ENCODE measurements around the gene NFIA. TPM values are rescaled to one million over a fixed set of nuclear protein-coding genes. Genes with fewer than 3 reads are reported as not detected.

Gene NFIA
- total and polyA plus RNA-seq, 2 donors (not counting 1 experiment from before 2014, with no cell fraction given), result 0.28 to 0.54 TPM

DNA sequence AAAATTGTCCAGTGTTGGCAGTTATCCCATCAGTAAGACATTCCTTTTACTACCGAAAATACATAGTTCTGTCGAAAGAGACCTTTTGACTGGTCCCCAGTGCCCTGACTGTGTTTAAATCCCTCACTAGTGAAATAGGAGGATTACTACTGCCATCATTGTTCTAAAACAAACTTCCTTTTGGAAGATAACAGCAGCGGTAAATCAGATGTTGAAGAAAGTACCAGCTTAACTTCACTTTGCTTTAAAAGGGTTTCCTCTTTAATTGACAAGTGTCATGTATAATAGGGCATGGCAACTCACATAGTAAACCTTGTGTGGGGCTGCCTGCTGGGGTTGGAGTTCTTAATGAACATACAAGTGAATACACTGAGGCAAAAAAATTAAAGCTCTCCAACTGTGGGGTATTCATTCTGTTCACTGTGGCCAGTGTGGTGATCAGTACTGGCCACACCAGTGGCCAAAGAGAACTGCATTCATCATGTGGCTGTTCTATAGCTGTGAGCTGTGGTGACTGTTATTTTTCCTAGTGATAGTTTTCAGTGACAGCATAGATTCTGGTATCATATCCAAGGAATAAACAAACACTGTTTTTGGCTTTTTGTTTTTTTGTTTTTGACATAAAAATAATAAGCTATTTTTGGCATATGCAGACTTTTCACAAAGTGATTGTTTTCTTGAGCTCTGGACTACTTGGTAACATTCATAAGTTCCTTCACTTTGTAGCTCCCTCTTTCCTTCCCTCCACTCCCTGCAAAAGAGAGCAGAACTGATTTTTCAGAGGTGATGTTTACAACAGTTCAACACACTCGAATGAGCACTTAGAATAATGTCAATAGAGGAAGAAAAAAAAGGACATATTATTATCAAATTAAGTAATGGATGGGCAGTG is 74.5 kb downstream of the NFIA start:
- CTCF ChIA-PET, result interaction anchor here (0.6 to 1.4 kb wide), 2 partner anchors 12 to 148 kb away, joined by 3 read pairs; no protein-coding TSS in a partner anchor
- H2AFZ ChIP-seq (ENCODE audit: insufficient read depth, low read depth, low read length, poor library complexity, severe bottlenecking), result no peak overlapping the region
- no peaks in the 10 kb centered on the region for H4K20me1 ChIP-seq (ENCODE audit: control insufficient read depth, insufficient read depth, low read length, poor library complexity, severe bottlenecking)
- intact Hi-C loops (cut with micrococcal nuclease), result no loop called here
- DNase-seq, result no peak
- H3K4me1 ChIP-seq (ENCODE audit: control insufficient read depth in 2 of 2, insufficient read depth in 2 of 2, low read length in 2 of 2), result no peaks in the 10 kb centered on the region
- Mint-ChIP-seq H3K4me1 (no peaks in the 10 kb centered on the region), H3K9me3 (ENCODE audit: insufficient read depth) (no peaks in the 10 kb centered on the region), H3K27ac (no peak overlapping the region), H3K27me3 (peaks cover 3% of the 10 kb centered on the region), H3K4me3 (no peak overlapping the region)
- H3K4me3 ChIP-seq (ENCODE audit: control extremely low read depth in 1 of 5, extremely low read depth in 1 of 5, insufficient read depth in 1 of 5, low read depth in 2 of 5, low read length in 4 of 5), result no peak overlapping the region
- H3K36me3 ChIP-seq (replicated peaks in 1 of 2; ENCODE audit: control extremely low read depth in 1 of 2, control insufficient read depth in 1 of 2, extremely low read depth in 1 of 2, insufficient read depth in 2 of 2, low read length in 1 of 2), result no peaks in the 10 kb centered on the region
- no peak overlapping the region for H3K9ac ChIP-seq (ENCODE audit: low read length)
- H3K79me2 ChIP-seq (ENCODE audit: control insufficient read depth, insufficient read depth, low read length), result no peaks in the 10 kb centered on the region
- POLR2A ChIA-PET, result no interaction called here
- no peak for ATAC-seq (ENCODE audit: low read depth)
- H3K4me2 ChIP-seq (replicated peaks; ENCODE audit: low read depth, low read length, poor library complexity, severe bottlenecking), result no peak overlapping the region
- H3K9me3 ChIP-seq (ENCODE audit: control extremely low read depth in 1 of 3, control insufficient read depth in 2 of 3, insufficient read depth in 1 of 3, low read length in 2 of 3), result no peaks in the 10 kb centered on the region
- H3K27ac ChIP-seq (ENCODE audit: low read length in 2 of 2), result no peak overlapping the region
- TF ChIP-seq EZH2 (IDR thresholded peaks at IDR 0.05; ENCODE audit: borderline replicate concordance, insufficient read depth, low read depth, low read length, poor library complexity, severe bottlenecking), result no peak
- no peak for TF ChIP-seq CTCF (IDR thresholded peaks at IDR 0.05)
- 77% methylated on average over 2 of the region's 4 CpGs for WGBS (ENCODE audit: insufficient coverage)
- no peaks in the 10 kb centered on the region for H3K27me3 ChIP-seq (replicated peaks in 1 of 4; ENCODE audit: control extremely low read depth in 1 of 4, control insufficient read depth in 3 of 4, insufficient read depth in 4 of 4, low read length in 3 of 4)

DNA sequence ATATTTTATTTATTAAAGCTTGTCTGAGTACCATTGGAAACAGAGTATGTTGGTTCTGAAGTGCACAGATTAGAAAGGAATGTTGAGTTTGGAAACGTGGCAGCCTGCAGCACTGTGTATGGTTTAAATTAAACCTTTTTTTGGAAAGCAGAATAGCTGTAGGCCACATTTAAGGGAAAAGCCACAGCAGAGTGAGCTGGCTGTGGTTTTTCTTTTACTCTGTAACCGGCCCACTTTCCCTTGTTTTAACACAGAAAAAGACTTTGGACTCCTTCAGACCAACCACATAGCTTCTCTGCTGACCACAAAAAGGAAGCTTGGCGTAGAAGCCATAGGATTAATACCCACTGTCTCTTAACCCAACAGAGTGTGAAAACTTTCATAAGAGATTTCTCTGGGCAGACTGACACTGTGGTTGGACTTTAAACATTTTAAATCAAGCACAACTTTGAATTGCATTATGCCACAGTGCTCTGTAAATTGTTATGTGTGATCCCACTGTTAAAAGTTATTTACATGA is 75.2 kb downstream of the NFIA start:
- 0% methylated on average over 2 of the region's 3 CpGs for WGBS (ENCODE audit: insufficient coverage)
- TF ChIP-seq CTCF (IDR thresholded peaks at IDR 0.05) (no peak), EZH2 (IDR thresholded peaks at IDR 0.05; ENCODE audit: borderline replicate concordance, insufficient read depth, low read depth, low read length, poor library complexity, severe bottlenecking) (no peak)
- Histone ChIP-seq H3K9me3 (ENCODE audit: control extremely low read depth in 1 of 3, control insufficient read depth in 2 of 3, insufficient read depth in 1 of 3, low read length in 2 of 3) (no peaks in the 10 kb centered on the region), H3K27ac (ENCODE audit: low read length in 2 of 2) (no peak overlapping the region), H3K4me1 (ENCODE audit: control insufficient read depth in 2 of 2, insufficient read depth in 2 of 2, low read length in 2 of 2) (no peaks in the 10 kb centered on the region), H3K4me3 (ENCODE audit: control extremely low read depth in 1 of 5, extremely low read depth in 1 of 5, insufficient read depth in 1 of 5, low read depth in 2 of 5, low read length in 4 of 5) (no peak overlapping the region), H2AFZ (ENCODE audit: insufficient read depth, low read depth, low read length, poor library complexity, severe bottlenecking) (no peak overlapping the region), H3K27me3 (replicated peaks in 1 of 4; ENCODE audit: control extremely low read depth in 1 of 4, control insufficient read depth in 3 of 4, insufficient read depth in 4 of 4, low read length in 3 of 4) (no peaks in the 10 kb centered on the region), H3K4me2 (replicated peaks; ENCODE audit: low read depth, low read length, poor library complexity, severe bottlenecking) (no peak overlapping the region), H3K79me2 (ENCODE audit: control insufficient read depth, insufficient read depth, low read length) (no peaks in the 10 kb centered on the region), H4K20me1 (ENCODE audit: control insufficient read depth, insufficient read depth, low read length, poor library complexity, severe bottlenecking) (no peaks in the 10 kb centered on the region), H3K36me3 (replicated peaks in 1 of 2; ENCODE audit: control extremely low read depth in 1 of 2, control insufficient read depth in 1 of 2, extremely low read depth in 1 of 2, insufficient read depth in 2 of 2, low read length in 1 of 2) (no peaks in the 10 kb centered on the region), H3K9ac (ENCODE audit: low read length) (no peak overlapping the region)
- no peaks in the 10 kb centered on the region for H3K27me3 Mint-ChIP-seq
- no peak overlapping the region for H3K4me3 Mint-ChIP-seq
- CTCF ChIA-PET, result interaction anchor here (0.6 kb wide), 2 partner anchors 28 to 149 kb away, joined by 3 read pairs; no protein-coding TSS in a partner anchor
- DNase-seq, result no peak
- H3K4me1 Mint-ChIP-seq, result no peaks in the 10 kb centered on the region
- no peaks in the 10 kb centered on the region for H3K9me3 Mint-ChIP-seq (ENCODE audit: insufficient read depth)
- no peak overlapping the region for H3K27ac Mint-ChIP-seq
- POLR2A ChIA-PET, result no interaction called here
- intact Hi-C loops (cut with micrococcal nuclease), result no loop called here
- no peak for ATAC-seq (ENCODE audit: low read depth)

Data from B cell (primary cell).